ENCODE results near the gene PCDHB12.
"Not testable (repeated sequence)": the region's sequence is repeated elsewhere in the genome, so short reads cannot be mapped to it uniquely, and the experiment has no call there.

The PCDHB12 gene

GRCh38 chr5:141210849-141211248, 2.3 kb downstream of the PCDHB12 start:
- DNase-seq = not testable (repeated sequence)

GRCh38 chr5:141213656-141214339, 5.3 kb downstream of the PCDHB12 start, which contains the start of gene PCDHB13:
TSS of gene PCDHB13 (plus strand) at chr5:141213919. CDS start at chr5:141214124, 205 bp downstream.
- DNase-seq = not testable (repeated sequence)

- DNase-seq = not testable (repeated sequence)
Observed at GRCh38 chr5:141214583-141214982, 6.1 kb downstream of the PCDHB12 start.

DNA sequence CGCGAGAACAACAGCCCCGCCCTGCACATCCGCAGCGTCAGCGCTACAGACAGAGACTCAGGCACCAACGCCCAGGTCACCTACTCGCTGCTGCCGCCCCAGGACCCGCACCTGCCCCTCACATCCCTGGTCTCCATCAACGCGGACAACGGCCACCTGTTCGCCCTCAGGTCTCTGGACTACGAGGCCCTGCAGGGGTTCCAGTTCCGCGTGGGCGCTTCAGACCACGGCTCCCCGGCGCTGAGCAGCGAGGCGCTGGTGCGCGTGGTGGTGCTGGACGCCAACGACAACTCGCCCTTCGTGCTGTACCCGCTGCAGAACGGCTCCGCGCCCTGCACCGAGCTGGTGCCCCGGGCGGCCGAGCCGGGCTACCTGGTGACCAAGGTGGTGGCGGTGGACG, 7.0 kb downstream of the PCDHB12 start:
- DNase-seq = not testable (repeated sequence)

DNA sequence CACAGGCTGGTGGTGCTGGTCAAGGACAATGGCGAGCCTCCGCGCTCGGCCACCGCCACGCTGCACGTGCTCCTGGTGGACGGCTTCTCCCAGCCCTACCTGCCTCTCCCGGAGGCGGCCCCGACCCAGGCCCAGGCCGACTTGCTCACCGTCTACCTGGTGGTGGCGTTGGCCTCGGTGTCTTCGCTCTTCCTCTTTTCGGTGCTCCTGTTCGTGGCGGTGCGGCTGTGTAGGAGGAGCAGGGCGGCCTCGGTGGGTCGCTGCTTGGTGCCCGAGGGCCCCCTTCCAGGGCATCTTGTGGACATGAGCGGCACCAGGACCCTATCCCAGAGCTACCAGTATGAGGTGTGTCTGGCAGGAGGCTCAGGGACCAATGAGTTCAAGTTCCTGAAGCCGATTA, 7.5 kb downstream of the PCDHB12 start:
- not testable (repeated sequence) for DNase-seq

- no peak for DNase-seq
Observed at GRCh38 chr5:141223112-141223783, 14.7 kb downstream of the PCDHB12 start, which contains the start of gene PCDHB14. TSS of gene PCDHB14 (plus strand) at chr5:141223343. CDS start at chr5:141223506, 163 bp downstream.

DNA sequence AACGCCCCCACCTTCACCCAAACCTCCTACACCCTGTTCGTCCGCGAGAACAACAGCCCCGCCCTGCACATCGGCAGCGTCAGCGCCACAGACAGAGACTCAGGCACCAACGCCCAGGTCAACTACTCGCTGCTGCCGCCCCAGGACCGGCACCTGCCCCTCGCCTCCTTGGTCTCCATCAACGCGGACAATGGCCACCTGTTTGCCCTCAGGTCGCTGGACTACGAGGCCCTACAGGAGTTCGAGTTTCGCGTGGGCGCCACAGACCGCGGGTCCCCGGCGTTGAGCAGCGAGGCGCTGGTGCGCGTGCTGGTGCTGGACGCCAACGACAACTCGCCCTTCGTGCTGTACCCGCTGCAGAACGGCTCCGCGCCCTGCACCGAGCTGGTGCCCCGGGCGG, 16.3 kb downstream of the PCDHB12 start:
- DNase-seq = not testable (repeated sequence)

GRCh38 chr5:141225421-141225820, 16.9 kb downstream of the PCDHB12 start:
- not testable (repeated sequence) for DNase-seq

DNA sequence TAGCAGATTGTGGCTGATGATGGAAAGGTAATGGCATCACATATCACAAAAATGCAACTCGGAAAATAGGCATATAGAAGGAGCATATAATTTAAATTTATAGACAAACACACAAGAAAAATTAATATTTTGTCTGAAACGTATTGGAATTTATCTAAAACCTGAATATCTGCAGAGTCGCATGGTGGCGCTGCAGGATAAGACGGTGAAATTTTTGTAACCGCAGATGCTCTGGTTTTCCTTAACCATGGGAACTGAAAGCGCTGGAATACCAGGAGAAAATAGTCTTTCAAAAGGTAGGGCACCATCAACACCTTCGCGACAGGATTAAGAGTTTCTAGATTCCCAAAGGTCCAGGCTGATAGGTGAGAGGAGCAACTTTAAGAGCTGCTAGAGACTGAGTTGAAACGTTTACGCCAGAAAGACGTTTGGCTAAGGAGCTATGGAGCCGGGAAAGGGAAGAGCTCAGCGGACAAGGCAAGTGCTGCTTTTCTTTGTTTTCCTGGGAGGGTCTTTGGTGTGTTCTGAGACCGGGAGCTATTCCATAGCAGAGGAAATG, 25.7 kb downstream of the PCDHB12 start:
- DNase-seq = no peak

GRCh38 chr5:141235922-141236321, 27.4 kb downstream of the PCDHB12 start:
- not testable (repeated sequence) for DNase-seq

- DNase-seq = no peak
Observed at GRCh38 chr5:141236516-141237313, 28.2 kb downstream of the PCDHB12 start.

- no peak for DNase-seq
Observed at GRCh38 chr5:141241496-141241895, 33.0 kb downstream of the PCDHB12 start.

- no peak for DNase-seq
Observed at GRCh38 chr5:141245250-141245717, 36.8 kb downstream of the PCDHB12 start, which contains the start of gene PCDHB15. TSS of gene PCDHB15 (plus strand) at chr5:141245395. CDS start at chr5:141245579, 184 bp downstream.

GRCh38 chr5:141246971-141247370, 38.5 kb downstream of the PCDHB12 start:
- not testable (repeated sequence) for DNase-seq

- not testable (repeated sequence) for DNase-seq
Observed at GRCh38 chr5:141247434-141247833, 38.9 kb downstream of the PCDHB12 start.

- no peak for DNase-seq
Observed at GRCh38 chr5:141250576-141250975, 42.1 kb downstream of the PCDHB12 start.

DNA sequence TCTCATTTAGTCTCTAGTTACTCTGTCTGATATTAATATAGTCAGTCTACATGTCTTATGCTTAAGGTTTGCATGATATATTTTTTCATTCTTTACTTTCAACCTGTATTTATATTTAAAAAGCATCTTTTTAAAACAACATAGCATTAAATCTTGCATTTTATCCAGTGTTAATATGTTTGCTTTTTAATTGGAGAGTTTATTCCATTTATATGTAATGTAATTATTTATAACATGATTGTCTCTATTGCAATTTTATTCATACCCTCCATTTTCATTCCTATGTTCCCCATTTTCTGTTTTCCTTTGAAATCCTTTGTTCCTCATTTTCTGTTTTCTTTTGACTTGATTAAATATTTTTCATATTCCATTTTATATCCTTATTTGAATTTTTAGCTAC, 49.9 kb downstream of the PCDHB12 start:
- DNase-seq = no peak

DNA sequence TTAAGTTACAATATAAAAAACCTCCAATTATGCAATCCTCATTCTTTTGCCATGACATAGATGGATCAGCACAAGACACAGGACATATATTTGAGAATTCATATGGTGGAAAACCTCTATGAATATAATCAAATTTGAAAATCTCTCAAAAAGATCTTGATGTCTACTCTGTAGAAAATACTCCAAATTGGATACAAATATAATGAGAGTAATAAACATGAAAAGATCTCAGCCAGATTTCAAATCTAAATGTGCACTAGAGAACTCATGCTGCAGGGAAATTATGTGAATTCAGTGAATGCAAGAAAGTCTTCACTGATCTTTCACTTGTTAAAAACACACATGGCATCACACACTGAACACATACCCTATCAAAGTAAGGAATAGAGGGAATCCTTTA, 50.4 kb downstream of the PCDHB12 start:
- DNase-seq = no peak

DNA sequence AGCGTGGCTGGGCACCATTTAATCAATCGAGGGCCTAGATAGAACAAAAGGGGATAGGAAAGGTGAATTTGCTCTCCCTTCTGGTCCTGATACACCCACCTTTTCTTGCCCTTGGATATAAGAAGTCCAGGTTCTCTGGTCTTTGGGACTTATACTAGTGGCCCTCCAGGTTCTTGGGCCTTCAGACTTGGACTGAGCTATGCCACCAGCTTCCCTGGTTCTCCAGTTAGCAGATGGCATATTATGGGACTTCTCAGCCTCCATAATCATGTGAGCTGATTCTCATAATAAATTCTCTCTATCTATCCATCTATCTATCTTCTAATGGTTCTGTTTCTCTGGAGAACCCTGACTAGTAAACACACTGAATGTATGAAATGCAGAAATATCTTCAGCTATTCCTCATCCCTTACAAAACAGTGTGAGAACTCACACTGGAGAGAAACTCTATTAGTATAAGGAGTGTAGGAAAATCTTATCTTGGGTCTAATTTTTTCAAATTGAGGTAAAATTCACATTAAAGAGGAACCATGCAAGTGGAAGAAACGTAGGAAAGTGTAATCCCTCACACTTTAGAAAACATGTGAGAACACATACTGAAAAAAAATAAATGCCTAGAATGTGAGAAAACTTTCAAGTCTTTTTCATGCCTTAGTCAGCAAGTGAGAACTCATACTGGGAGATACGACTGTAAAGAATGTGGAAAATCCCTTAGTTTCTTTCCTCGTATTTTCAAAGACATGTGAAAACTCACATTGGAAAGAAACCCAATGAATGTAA, 52.1 kb downstream of the PCDHB12 start:
- DNase-seq = no peak

- no peak for DNase-seq
Observed at GRCh38 chr5:141261238-141261546, 52.7 kb downstream of the PCDHB12 start.

Data from activated CD8-positive, alpha-beta memory T cell treated with anti-CD3 and anti-CD28 coated beads, Interleukin-2, amount 50 U/mL, for 4 hours (primary cell).